LNCAP (cell line): Measurements from ENCODE around the gene ODAD2.

ENCODE experiments used
- CTCF ChIP-seq: fragments of 450-650 bp; IDR thresholded peaks from 2 replicates; pipeline ENCODE4 v1.5.1; 2017; ENCODE audit warnings: mild to moderate bottlenecking

Gene ODAD2

GRCh38 chr10:27804136-27804535, 194.7 kb downstream of the ODAD2 start:
- TF ChIP-seq CTCF, result no peak

DNA sequence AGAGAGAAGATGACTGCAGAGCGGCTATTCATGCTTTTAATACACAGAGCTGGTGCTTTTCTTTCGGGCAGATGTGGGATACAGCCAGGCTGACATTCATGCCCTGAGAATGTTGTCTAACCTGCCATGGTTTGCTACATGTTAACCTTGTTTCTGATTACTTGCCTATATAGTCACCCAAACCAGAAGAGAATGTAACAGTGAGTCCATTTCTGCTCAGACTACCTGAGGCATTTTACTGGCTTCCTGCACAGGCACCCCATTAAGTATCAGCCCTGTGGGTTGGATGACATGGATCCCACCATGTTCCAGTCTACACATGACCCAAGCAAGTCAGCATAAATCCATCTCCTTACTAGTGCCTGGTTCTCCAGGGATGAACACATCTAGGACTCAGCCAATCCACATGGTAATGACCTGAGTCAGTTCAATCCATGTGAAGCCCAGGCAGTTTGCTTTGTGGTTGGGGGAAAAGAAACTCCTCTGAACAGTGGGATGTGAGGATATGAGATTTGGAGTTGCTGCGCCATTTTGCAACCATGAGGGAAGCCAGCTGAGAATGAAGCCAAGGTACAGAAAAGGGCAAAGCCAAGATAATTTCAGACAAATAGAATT, 197.6 kb downstream of the ODAD2 start:
- no peak for TF ChIP-seq CTCF

GRCh38 chr10:27799046-27799445, 199.8 kb downstream of the ODAD2 start:
- TF ChIP-seq CTCF, result no peak

- TF ChIP-seq CTCF, result peak; percentile 40; the same call in 1 of the 2 replicates
These were observed 204.7 kb downstream of the ODAD2 start for GRCh38 chr10:27794157-27794556.

GRCh38 chr10:27792216-27792615, 206.7 kb downstream of the ODAD2 start:
- no peak for TF ChIP-seq CTCF

DNA sequence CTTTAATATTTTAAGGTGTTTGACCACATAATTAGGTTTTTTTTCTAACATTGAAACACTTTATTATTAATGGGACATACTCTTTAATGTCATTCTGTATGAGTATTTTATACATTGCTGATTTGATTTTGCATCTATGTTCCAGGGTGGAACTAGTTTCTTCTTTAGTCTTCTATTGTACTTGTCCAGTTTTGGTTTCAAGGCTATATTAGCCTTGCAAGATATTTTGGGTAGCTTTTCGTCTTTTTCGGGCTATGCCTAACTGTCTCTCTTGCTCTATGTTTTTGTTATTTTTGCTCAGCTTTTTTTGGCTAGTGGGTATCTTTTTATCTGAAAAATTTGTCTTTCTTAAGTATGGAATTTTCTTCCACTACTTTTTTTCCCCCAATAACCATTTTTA, 214.6 kb downstream of the ODAD2 start:
- no peak for TF ChIP-seq CTCF

DNA sequence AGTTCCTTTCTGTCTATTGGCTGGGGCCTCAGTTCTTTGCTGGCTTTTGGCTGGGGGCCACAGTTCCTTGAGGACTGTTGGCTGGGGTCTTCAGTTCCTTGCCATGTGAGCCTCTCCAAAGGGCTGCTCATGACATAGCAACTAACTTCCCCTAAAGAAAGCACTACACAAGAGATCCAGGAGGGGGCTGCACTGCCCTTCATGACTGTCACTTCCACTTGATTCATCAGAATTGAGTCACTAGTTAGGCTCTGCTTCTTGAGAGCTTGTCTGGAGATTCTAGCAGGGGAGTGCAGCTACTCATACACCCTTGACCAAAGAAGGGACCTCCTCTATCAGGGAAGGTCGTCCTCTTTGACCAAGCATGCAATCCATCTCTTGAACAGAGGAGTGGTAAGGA, 215.2 kb downstream of the ODAD2 start:
- TF ChIP-seq CTCF, result no peak

- TF ChIP-seq CTCF, result no peak
These were observed 219.3 kb downstream of the ODAD2 start for GRCh38 chr10:27779462-27780015.
